Liver (tissue), 3 donors: ENCODE data around the gene CRIP1.

Source experiments
- ATF3 ChIP-seq: IDR thresholded peaks from 2 replicates; pipeline ENCODE4 v1.6.1; 2016; ENCODE audit warnings: antibody characterized with exemption
- CTCF ChIP-seq: fragments of 150-350 bp; IDR thresholded peaks from 2 replicates; pipeline ENCODE4 v1.5.1; 2017; ENCODE audit warnings: improper control_type of control experiment, low read depth, low read length; ENCODE audit not compliant: missing input control
- EGR1 ChIP-seq, 2 donors: IDR thresholded peaks; 2 replicates each; pipeline ENCODE4 v1.6.1; 2016 to 2018; ENCODE audit warnings: antibody characterized with exemption in 2 of 2, low read depth in 2 of 2
- GABPA ChIP-seq, 2 donors: IDR thresholded peaks in 1 of 2; conservative IDR thresholded peaks in 1 of 2; 2 replicates each; pipeline ENCODE4 v1.6.1; 2016; ENCODE audit warnings: antibody characterized with exemption in 2 of 2, mild to moderate bottlenecking in 1 of 2, moderate library complexity in 1 of 2
- JUND ChIP-seq, 2 donors: IDR thresholded peaks; 2 replicates each; pipeline ENCODE4 v1.6.1; 2016; ENCODE audit warnings: antibody characterized with exemption in 2 of 2
- MAX ChIP-seq: IDR thresholded peaks from 2 replicates; pipeline ENCODE4 v1.6.1; 2016; ENCODE audit warnings: antibody characterized with exemption
- RAD21 ChIP-seq, 2 donors: IDR thresholded peaks; 2 replicates each; pipeline ENCODE4 v1.6.1; 2016; ENCODE audit warnings: antibody characterized with exemption in 2 of 2, mild to moderate bottlenecking in 2 of 2
- REST ChIP-seq: IDR thresholded peaks from 2 replicates; pipeline ENCODE4 v1.6.1; 2016; ENCODE audit warnings: antibody characterized with exemption, mild to moderate bottlenecking
- RXRA ChIP-seq, 2 donors: IDR thresholded peaks; 2 replicates each; pipeline ENCODE4 v1.6.1; 2017 to 2018; ENCODE audit warnings: antibody characterized with exemption in 2 of 2, mild to moderate bottlenecking in 1 of 2
- SP1 ChIP-seq: IDR thresholded peaks from 2 replicates; pipeline ENCODE4 v1.6.1; 2018; ENCODE audit warnings: antibody characterized with exemption, mild to moderate bottlenecking
- TAF1 ChIP-seq: conservative IDR thresholded peaks from 2 replicates; pipeline ENCODE4 v1.6.1; 2016; ENCODE audit warnings: antibody characterized with exemption, mild to moderate bottlenecking
- YY1 ChIP-seq: IDR thresholded peaks from 2 replicates; pipeline ENCODE4 v1.6.1; 2016; ENCODE audit warnings: antibody characterized with exemption, mild to moderate bottlenecking
- donor health status: healthy.
- donor health status: healthy.

GRCh38 chr14:105486163-105486973 lies at the start of gene CRIP1:
- TF ChIP-seq CTCF (no peak), ATF3 (no peak), YY1 (no peak), REST (no peak), MAX (no peak), RAD21 (IDR thresholded peaks at IDR 0.05) (no peak), TAF1 (no peak), JUND (IDR thresholded peaks at IDR 0.05) (no peak), GABPA (IDR thresholded peaks at IDR 0.05 in 1 of 2, conservative IDR thresholded peaks at IDR 0.05 in 1 of 2) (no peak), EGR1 (IDR thresholded peaks at IDR 0.05; ENCODE audit: low read depth in 2 of 2) (no peak), SP1 (no peak), RXRA (IDR thresholded peaks at IDR 0.05) (no peak)
